Loucy (cell line): ENCODE results near the gene CHMP5.

Experiments
- CTCF ChIP-seq: fragments of 200-600 bp; sonication (generic); conservative IDR thresholded peaks from 2 replicates; pipeline ENCODE4 v1.5.1; 2014; ENCODE audit warnings: mild to moderate bottlenecking, antibody characterized with exemption, low read length
- EZH2phosphoT487 ChIP-seq: fragments of 200-600 bp; IDR thresholded peaks from 2 replicates; pipeline ENCODE4 v1.6.1; 2018; ENCODE audit warnings: antibody characterized with exemption, mild to moderate bottlenecking, moderate library complexity, borderline replicate concordance

DNA sequence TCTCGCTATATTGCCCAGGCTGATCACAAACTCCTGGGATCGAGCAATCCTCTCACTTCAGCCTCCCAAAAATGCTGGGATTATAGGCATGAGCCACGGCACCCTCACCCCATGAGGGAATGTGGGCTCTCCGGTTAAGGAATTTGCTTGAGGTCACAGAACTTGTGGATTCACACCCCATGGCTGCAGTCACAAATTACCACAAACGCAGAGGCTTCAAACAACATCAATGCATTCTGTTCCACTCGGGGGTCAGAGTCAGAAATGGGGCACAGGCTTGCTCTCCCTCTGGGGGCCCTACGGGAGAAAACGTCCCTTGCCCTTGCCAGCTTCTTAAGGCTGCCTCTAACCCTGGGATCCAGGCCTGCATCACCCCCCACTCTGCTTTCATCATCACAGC is 37.1 kb upstream of the CHMP5 start:
- TF ChIP-seq CTCF (no peak), EZH2phosphoT487 (no peak)
